M059J (cell line): ENCODE data around the gene COL4A3. TPM values are rescaled to one million over a fixed set of nuclear protein-coding genes. Genes with fewer than 3 reads are reported as not detected.

Source experiments
- DNase-seq: peaks from one replicate; pipeline ENCODE4 v3.0.0-alpha.2; 2012; ENCODE audit warnings: low read depth
- total RNA-seq: library from RNA; depleted of rRNA; stranded (reverse); fragments of >200 nt; shearing (Covaris generic); gene quantifications from 2 replicates; pipeline ENCODE4 v1.2.3, GENCODE V29; 2014; rRNA removed

Gene COL4A3
- total RNA-seq, 1 experiment from 2014 or later = 0.47 TPM

- no peak for DNase-seq
Observed at GRCh38 chr2:227339098-227339599, 174.7 kb downstream of the COL4A3 start.

- no peak for DNase-seq
Observed at GRCh38 chr2:227340106-227340505, 175.7 kb downstream of the COL4A3 start.

- no peak for DNase-seq
Observed at GRCh38 chr2:227341553-227341952, 177.1 kb downstream of the COL4A3 start.

- no peak for DNase-seq
Observed at GRCh38 chr2:227344231-227344630, 179.8 kb downstream of the COL4A3 start.

GRCh38 chr2:227347117-227347516 is 182.7 kb downstream of the COL4A3 start:
- DNase-seq = no peak

- DNase-seq = no peak
Observed at GRCh38 chr2:227348324-227348723, 183.9 kb downstream of the COL4A3 start.

- no peak for DNase-seq
Observed at GRCh38 chr2:227349989-227350612, 185.7 kb downstream of the COL4A3 start.

- no peak for DNase-seq
Observed at GRCh38 chr2:227351639-227352038, 187.2 kb downstream of the COL4A3 start.

- no peak for DNase-seq
Observed at GRCh38 chr2:227360351-227360750, 195.9 kb downstream of the COL4A3 start.

GRCh38 chr2:227363756-227364155 is 199.3 kb downstream of the COL4A3 start:
- DNase-seq = no peak

Other genes starting within 250 kb of the COL4A3 start
- gene COL4A4, start 419 bp upstream of the COL4A3 start, total RNA-seq = 0.22 and 0.89 TPM in 2 replicates
- 148 and 168 TPM in 2 replicates for gene MFF, start 160.6 kb downstream of the COL4A3 start, total RNA-seq
- not detected in 2 replicates for gene TM4SF20, start 214.7 kb downstream of the COL4A3 start, total RNA-seq
- not detected in 2 replicates for gene SCYGR1, start 223.3 kb downstream of the COL4A3 start, total RNA-seq